Vein endothelial cell (primary cell): ENCODE data around the gene ADAD2. TPM values are rescaled to one million over a fixed set of nuclear protein-coding genes. Genes with fewer than 3 reads are reported as not detected.

Experiments
- total RNA-seq: library from RNA; depleted of rRNA; stranded (reverse); fragments of >200 nt; gene quantifications from 2 replicates; pipeline ENCODE4 v1.2.3, GENCODE V29; 2012

The ADAD2 gene
- 0.10 TPM in 1 of 2 replicates, not detected in the other for total RNA-seq

GRCh38 chr16:84190731-84191388 is at the start of gene ADAD2:
ADAD2 (plus strand) TSS chr16:84191157; CDS start chr16:84191231, 74 bp downstream.

GRCh38 chr16:84144859-84145639 is 45.9 kb upstream of the ADAD2 start, which contains the start of the genes DNAAF1 and HSDL1:
DNAAF1 (plus strand) TSS chr16:84145308; CDS start chr16:84145441, 133 bp downstream.
HSDL1 (minus strand) TSS chr16:84145177; CDS start chr16:84131321, 13,856 bp downstream.

GRCh38 chr16:84186685-84187437 is 4.1 kb upstream of the ADAD2 start, which contains the start of gene TAF1C:
TAF1C (minus strand) TSS chr16:84187057; CDS start chr16:84184988, 2,069 bp downstream.

GRCh38 chr16:84239909-84240308 is 49.0 kb downstream of the ADAD2 start, which contains the start of gene KCNG4:
KCNG4 (minus strand) TSS chr16:84240012; CDS start chr16:84237485, 2,527 bp downstream.

Other genes with a start within 250 kb of the ADAD2 start
- gene OSGIN1, start 237.9 kb upstream of the ADAD2 start, total RNA-seq: 4.1 and 5.2 TPM in 2 replicates
- gene NECAB2, start 222.9 kb upstream of the ADAD2 start, total RNA-seq: 0.57 TPM in 1 of 2 replicates, not detected in the other
- not detected in 2 replicates for gene SLC38A8, start 148.4 kb upstream of the ADAD2 start, total RNA-seq
- 102 TPM in 2 replicates for gene MBTPS1, start 74.2 kb upstream of the ADAD2 start, total RNA-seq
- gene HSDL1, start 46.0 kb upstream of the ADAD2 start, total RNA-seq: 28.4 and 28.9 TPM in 2 replicates
- gene DNAAF1, start 45.8 kb upstream of the ADAD2 start, total RNA-seq: 0.10 TPM in 1 of 2 replicates, not detected in the other
- 29.4 and 51.8 TPM in 2 replicates for gene TAF1C, start 4.1 kb upstream of the ADAD2 start, total RNA-seq
- gene KCNG4, start 48.9 kb downstream of the ADAD2 start, total RNA-seq: not detected in 2 replicates
- gene WFDC1, start 103.7 kb downstream of the ADAD2 start, total RNA-seq: not detected in 2 replicates
- gene ATP2C2, start 177.4 kb downstream of the ADAD2 start, total RNA-seq: not detected in 2 replicates